Heart right ventricle (tissue), 16 donors: Measurements from ENCODE around the gene TMEM239. TPM values are rescaled to one million over a fixed set of nuclear protein-coding genes. Genes with fewer than 3 reads are reported as not detected.
A peak's percentile ranks its signal among the peaks of the same experiment; 100 is the strongest.
"Not testable (repeated sequence)": the region's sequence is repeated elsewhere in the genome, so short reads cannot be mapped to it uniquely, and the experiment has no call there.

Experiments used
- ATAC-seq, 8 donors: fragments of 200-7000 bp; cut with Tn5 transposase; one replicate each; pipeline ENCODE4 v1.9.1; 2020; ENCODE audit warnings: mild to moderate bottlenecking in 8 of 8, moderate library complexity in 8 of 8, moderate number of reproducible peaks in 1 of 8
- DNase-seq, 2 donors: peaks; one replicate each; pipeline ENCODE4 v3.0.0-alpha.2; 2020
- H3K27ac ChIP-seq, 10 donors: fragments of 200-600 bp; sonication (generic) in 2 of 10; one replicate each; pipeline versions ENCODE4 v1.5.0 to v1.8.0; 2020 to 2022; ENCODE audit warnings: mild to moderate bottlenecking in 3 of 10
- H3K27me3 ChIP-seq, 7 donors: fragments of 200-600 bp; one replicate each; pipeline ENCODE4 v1.8.0; 2021 to 2022; ENCODE audit warnings: mild to moderate bottlenecking in 2 of 7
- H3K36me3 ChIP-seq, 9 donors: fragments of 200-600 bp; sonication (generic) in 1 of 9; one replicate each; pipeline versions ENCODE4 v1.5.0 to v1.8.0; 2020 to 2022; ENCODE audit warnings: mild to moderate bottlenecking in 2 of 9
- H3K4me1 ChIP-seq, 9 donors: fragments of 200-600 bp; sonication (generic) in 1 of 9; one replicate each; pipeline versions ENCODE4 v1.5.0 to v1.8.0; 2020 to 2022; ENCODE audit warnings: mild to moderate bottlenecking in 4 of 9
- H3K4me3 ChIP-seq, 10 donors: fragments of 200-600 bp; sonication (generic) in 2 of 10; one replicate each; pipeline versions ENCODE4 v1.5.0 to v1.8.0; 2020 to 2022; ENCODE audit warnings: mild to moderate bottlenecking in 7 of 10, moderate library complexity in 2 of 10
- H3K9me3 ChIP-seq, 11 donors: fragments of 200-600 bp in 10 of 11; sonication (generic) in 2 of 11; one replicate each; pipeline versions ENCODE4 v1.5.0 to v1.8.0; 2013 to 2022; ENCODE audit warnings: mild to moderate bottlenecking in 2 of 11, control low read depth in 1 of 11, moderate library complexity in 1 of 11
- WGBS, 2 donors: extraction: QIAGEN DNeasy Blood & Tissue Kit; methylation state at CpG; one replicate each; pipeline ENCODE4 v1.1.7; 2013; ENCODE audit warnings: inconsistent platforms in 1 of 2; 5-methylcytosine and 5-hydroxymethylcytosine counted together
- intact Hi-C, 10 donors: fragments of 100-400 bp; cut with DNase I; formaldehyde crosslinking; loops; one replicate each; pipeline versions ENCODE4 v1.11.1 to v1.14.2; 2022
- long read RNA-seq, 3 donors: library from polyadenylated mRNA; unstranded; transcript quantifications; one replicate each; pipeline ENCODE4 v2.0.0, GENCODE V29; 2020 to 2021
- polyA plus RNA-seq, 2 donors: library from polyadenylated mRNA; stranded (reverse); fragments of 200-250 nt; gene quantifications; one replicate each; pipeline ENCODE4 v1.2.3, GENCODE V29; 2013
- total RNA-seq, 10 donors: library from RNA; stranded (reverse); fragmentation: NEBNext Ultra II Directional in 3 of 10; extraction: Animal tissue kit (Norgen Biotek cat#: 25700) in 3 of 10; gene quantifications; one replicate each; pipeline versions ENCODE4 v1.2.1 to v1.2.4, GENCODE V29; 2021 to 2023
- TF ChIP-seq, protein P1 (sequence below), 9 donors: fragments of 200-600 bp; sonication (generic) in 2 of 9; IDR thresholded peaks; one replicate each; pipeline versions ENCODE4 v1.5.0 to v1.8.0; 2021 to 2022; ENCODE audit warnings: antibody characterized with exemption in 9 of 9, mild to moderate bottlenecking in 5 of 9, moderate library complexity in 1 of 9
- donor health status: Arrhythmogenic right ventricular cardiomyopathy.
- donor health status: ischemic (EF 13 %, LVEDD 7.1; RV severe dilation, severe dysfunction).
- donor health status: healthy with polysubstance abuse.
- donor health status: DM: no; HTN: yes; CAD: no.
- donor health status: DM: no; HTN: no; CAD: no.
- donor health status: ischemic (EF 25% LVEDD 6.9; RV normal size, moderate dysfunction).
- donor health status: ischemic (EF 25% LVEDD 5.7; RV mildly dilated, moderate dysfunction).
- donor health status: healthy.
- donor health status: DM: yes; HTN: yes; CAD: no.
- donor health status: Ischemic cardiomyopathy.
- donor health status: ischemic (EF 35%, LVEDD 5.7; RV mildly dilated, moderate dysfunction).
- donor health status: nonischemic (EF 11% LVEDD 7.7; RV severe dilation, severe dysfunction).
- donor health status: DM: yes; HTN: yes; CAD: no.
- donor health status: PGD.
- donor health status: ischemic (EF 29% LVEDD 5.4; RV normal size, mild dysfunction).
- donor health status: nonischemic (EF 23%, LVEDD 6.1; RV moderate dilation, normal function).

The TMEM239 gene
- total RNA-seq (not detected), polyA plus RNA-seq (not detected)
- long read RNA-seq, donor 1 = 0 reads
- long read RNA-seq, donor 2 = 0 reads
- long read RNA-seq, donor 3 = 0 reads

GRCh38 chr20:2816030-2816582, at the start of gene TMEM239:
TSS of gene TMEM239 (plus strand) at chr20:2816364. CDS start at chr20:2816555, 191 bp downstream.
- ATAC-seq = no peak
- intact Hi-C loops = no loop called here
- Histone ChIP-seq H3K27ac (peak within 1 kb of the TSS in 1 of 10 donors; percentile 72), H3K9me3 (peaks cover 0 to 16% (median 5%) of the 10 kb centered on the region in 11 donors), H3K36me3 (no peaks in the 10 kb centered on the region), H3K27me3 (peaks cover 0 to 50% (median 31%) of the 10 kb centered on the region in 7 donors), H3K4me1 (peaks cover 0 to 29% (median 5%) of the 10 kb centered on the region in 9 donors), H3K4me3 (no peak within 1 kb of the TSS)
- TF ChIP-seq, protein P1, sequence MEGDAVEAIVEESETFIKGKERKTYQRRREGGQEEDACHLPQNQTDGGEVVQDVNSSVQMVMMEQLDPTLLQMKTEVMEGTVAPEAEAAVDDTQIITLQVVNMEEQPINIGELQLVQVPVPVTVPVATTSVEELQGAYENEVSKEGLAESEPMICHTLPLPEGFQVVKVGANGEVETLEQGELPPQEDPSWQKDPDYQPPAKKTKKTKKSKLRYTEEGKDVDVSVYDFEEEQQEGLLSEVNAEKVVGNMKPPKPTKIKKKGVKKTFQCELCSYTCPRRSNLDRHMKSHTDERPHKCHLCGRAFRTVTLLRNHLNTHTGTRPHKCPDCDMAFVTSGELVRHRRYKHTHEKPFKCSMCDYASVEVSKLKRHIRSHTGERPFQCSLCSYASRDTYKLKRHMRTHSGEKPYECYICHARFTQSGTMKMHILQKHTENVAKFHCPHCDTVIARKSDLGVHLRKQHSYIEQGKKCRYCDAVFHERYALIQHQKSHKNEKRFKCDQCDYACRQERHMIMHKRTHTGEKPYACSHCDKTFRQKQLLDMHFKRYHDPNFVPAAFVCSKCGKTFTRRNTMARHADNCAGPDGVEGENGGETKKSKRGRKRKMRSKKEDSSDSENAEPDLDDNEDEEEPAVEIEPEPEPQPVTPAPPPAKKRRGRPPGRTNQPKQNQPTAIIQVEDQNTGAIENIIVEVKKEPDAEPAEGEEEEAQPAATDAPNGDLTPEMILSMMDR (IDR thresholded peaks at IDR 0.05) = no peak
- DNase-seq = no peak
- 76% methylated on average over 10 of the region's 10 CpGs for WGBS, 2 donors

DNA sequence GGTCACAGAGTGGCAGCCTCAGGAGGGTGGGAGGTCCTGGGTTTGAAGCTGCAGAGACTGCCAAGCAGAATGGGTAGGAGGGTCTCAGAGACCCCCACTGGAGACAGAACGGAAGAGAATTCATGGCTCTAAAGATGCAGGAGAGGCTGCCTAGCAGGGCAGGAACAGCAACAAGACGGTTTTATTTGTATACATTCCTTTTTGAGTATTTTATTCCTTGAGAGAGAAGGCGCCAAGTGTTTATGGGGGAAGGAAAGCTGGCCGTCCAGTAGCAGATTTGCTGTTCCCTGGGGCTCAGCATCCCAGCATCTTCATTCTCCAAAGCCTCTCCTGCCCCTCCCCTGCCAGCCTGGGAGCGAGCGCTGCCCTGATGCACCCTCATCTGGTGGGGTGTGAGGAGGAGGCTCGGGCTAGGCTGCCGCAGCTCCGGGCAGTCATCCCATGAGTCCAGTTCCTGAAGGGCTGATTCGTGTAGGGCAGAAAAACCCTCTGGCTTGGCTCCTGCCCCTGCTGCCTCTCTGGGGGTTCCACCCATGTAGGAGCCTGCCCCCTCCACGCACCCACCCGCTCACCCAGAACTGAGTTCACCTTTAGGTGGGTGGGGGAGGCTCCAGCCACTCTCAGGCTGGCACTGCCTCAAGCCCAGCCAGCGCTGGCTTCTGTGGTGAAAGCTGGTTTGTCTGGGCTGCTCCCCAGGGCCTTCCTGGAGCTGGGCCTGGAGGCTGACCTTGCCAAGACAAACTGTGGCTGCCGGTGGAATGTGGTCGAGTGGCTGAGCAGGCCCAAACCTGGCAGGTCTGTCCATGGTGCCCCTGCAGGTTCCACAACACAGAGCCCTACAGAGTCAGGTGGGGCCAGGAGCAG, 48.2 kb upstream of the TMEM239 start:
- DNase-seq = peak; percentile 23 to 41
- Histone ChIP-seq H3K4me1 (peaks cover 0 to 10% (median 0%) of the 10 kb centered on the region in 9 donors), H3K4me3 (no peak overlapping the region), H3K27me3 (peaks cover 0 to 52% (median 35%) of the 10 kb centered on the region in 7 donors), H3K27ac (no peak overlapping the region), H3K36me3 (no peaks in the 10 kb centered on the region), H3K9me3 (no peaks in the 10 kb centered on the region)
- peak; percentile 55 to 89 (median 72) for ATAC-seq
- intact Hi-C loops = loop anchor here in 1 of 10 donors (10.0 kb wide), 1 partner anchor 217 kb away; no protein-coding TSS in a partner anchor
- WGBS, 2 donors = 48 to 51% methylated on average over 15 of the region's 15 CpGs
- TF ChIP-seq, protein P1 (IDR thresholded peaks at IDR 0.05) = no peak

DNA sequence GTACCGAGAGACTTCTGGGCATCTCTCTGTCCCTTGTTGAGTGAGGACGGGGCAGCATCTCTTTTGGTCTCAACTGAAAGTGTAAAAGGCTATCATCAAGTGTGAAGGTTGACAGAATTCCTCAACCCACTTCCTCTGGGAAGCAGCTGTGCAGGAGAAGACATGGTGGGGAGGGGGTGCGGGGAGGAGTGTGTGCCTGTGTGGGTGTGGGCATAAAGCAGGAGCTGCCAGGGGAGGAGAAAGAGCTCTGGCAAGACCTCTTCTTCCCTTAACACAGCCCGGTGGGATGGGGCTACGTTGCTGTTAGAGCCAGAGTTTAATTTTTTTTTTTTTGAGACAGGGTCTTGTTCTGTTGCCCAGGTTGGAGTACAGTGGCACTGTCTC, 47.5 kb upstream of the TMEM239 start:
- ATAC-seq (no peak), DNase-seq (no peak)
- WGBS, 2 donors = 53 to 54% methylated on average over 5 of the region's 5 CpGs
- TF ChIP-seq, protein P1 (IDR thresholded peaks at IDR 0.05) = no peak
- intact Hi-C loops = loop anchor here in 1 of 10 donors (10.0 kb wide), 1 partner anchor 216 kb away; no protein-coding TSS in a partner anchor
- Histone ChIP-seq H3K4me3 (no peak overlapping the region), H3K27ac (no peak overlapping the region), H3K27me3 (peaks cover 0 to 46% (median 34%) of the 10 kb centered on the region in 7 donors), H3K36me3 (no peaks in the 10 kb centered on the region), H3K4me1 (peaks cover 0 to 10% (median 0%) of the 10 kb centered on the region in 9 donors), H3K9me3 (no peaks in the 10 kb centered on the region)

GRCh38 chr20:2770091-2770490, 46.1 kb upstream of the TMEM239 start:
- 94% methylated on average over 12 of the region's 12 CpGs for WGBS, 2 donors
- not testable (repeated sequence) for H3K9me3 ChIP-seq, ATAC-seq

More at GRCh38 chr20:2770091-2770490, 46.1 kb upstream of the TMEM239 start:
- H3K36me3 ChIP-seq, intact Hi-C loops, H3K4me3 ChIP-seq, H3K27ac ChIP-seq, H3K4me1 ChIP-seq, DNase-seq: not testable (repeated sequence)
- peaks cover 0 to 36% (median 29%) of the 10 kb centered on the region in 7 donors for H3K27me3 ChIP-seq
